H1 (cell line): Measurements from ENCODE around the gene UQCC5. TPM values are rescaled to one million over a fixed set of nuclear protein-coding genes. Genes with fewer than 3 reads are reported as not detected.

Source experiments
- CTCF ChIA-PET: fragments of 300-600 bp; sonication (Branson Sonifier 250); formaldehyde crosslinking; loops from one replicate; lab custom pipeline; 2021; ENCODE audit not compliant: partially characterized antibody; lab: Charles Lee
- POLR2A ChIA-PET: fragments of 300-600 bp; sonication (Branson Sonifier 250); formaldehyde crosslinking; loops from one replicate; lab custom pipeline; 2021; ENCODE audit warnings: inconsistent platforms; ENCODE audit not compliant: partially characterized antibody; lab: Charles Lee
- DNase-seq, 2 experiments: peaks; one replicate each; pipeline versions ENCODE4 v3.0.0 to v3.0.0-alpha.2; 2010 to 2022; ENCODE audit warnings: low spot score in 2 of 2, low read depth in 1 of 2, mixed read lengths in 1 of 2
- FAIRE-seq: peaks from 2 replicates; lab custom pipeline; 2011; peaks lifted over from hg19 to GRCh38; lab: Jason Lieb, UNC
- H2AFZ ChIP-seq: 2 replicates; pipeline ENCODE4 v1.8.1; 2012; ENCODE audit warnings: low read length, inconsistent platforms
- H2AK5ac ChIP-seq: 2 replicates; pipeline ENCODE4 v1.6.1; 2013; ENCODE audit warnings: low read depth, low read length
- H2BK120ac ChIP-seq: replicated peaks from 2 replicates; pipeline ENCODE3; 2013; ENCODE audit warnings: low read depth, low read length, inconsistent platforms
- H2BK12ac ChIP-seq: 2 replicates; pipeline ENCODE4 v1.6.1; 2013; ENCODE audit warnings: low read depth, low read length
- H2BK15ac ChIP-seq: 2 replicates; pipeline ENCODE4 v1.6.1; 2013; ENCODE audit warnings: low read length
- H2BK20ac ChIP-seq: 2 replicates; pipeline ENCODE4 v1.6.1; 2013; ENCODE audit warnings: low read length
- H2BK5ac ChIP-seq: 2 replicates; pipeline ENCODE4 v1.6.1; 2013; ENCODE audit warnings: low read depth, low read length
- H3K14ac ChIP-seq: 2 replicates; pipeline ENCODE4 v1.6.1; 2013; ENCODE audit warnings: inconsistent platforms; ENCODE audit not compliant: insufficient read length
- H3K18ac ChIP-seq: 2 replicates; pipeline ENCODE4 v1.6.1; 2013; ENCODE audit warnings: low read length; ENCODE audit errors: extremely low read depth
- H3K23ac ChIP-seq: 2 replicates; pipeline ENCODE4 v1.6.1; 2013; ENCODE audit warnings: inconsistent platforms; ENCODE audit not compliant: insufficient read length
- H3K23me2 ChIP-seq: 2 replicates; pipeline ENCODE4 v1.6.1; 2013; ENCODE audit warnings: low read depth, low read length
- H3K27ac ChIP-seq: 2 replicates; pipeline ENCODE4 v1.6.1; 2011; ENCODE audit warnings: low read depth, low read length, inconsistent platforms
- H3K27me3 ChIP-seq, 4 experiments: replicated peaks in 1 of 4; 1 replicate in 1 of 4; 2 replicates in 3 of 4; pipeline versions ENCODE4 v1.6.1 to v1.8.1; 2011 to 2013; ENCODE audit warnings: low read length in 3 of 4, mild to moderate bottlenecking in 3 of 4, inconsistent platforms in 2 of 4, mixed read lengths in 2 of 4, moderate library complexity in 1 of 4; ENCODE audit not compliant: control insufficient read depth in 3 of 4, insufficient read depth in 3 of 4; ENCODE audit errors: extremely low read depth in 1 of 4
- H3K36me3 ChIP-seq, 4 experiments: 2 replicates each; pipeline versions ENCODE4 v1.6.1 to v1.8.1; 2011 to 2013; ENCODE audit warnings: mild to moderate bottlenecking in 4 of 4, low read length in 3 of 4, moderate library complexity in 2 of 4, control low read depth in 1 of 4, inconsistent platforms in 1 of 4; ENCODE audit not compliant: insufficient read depth in 4 of 4, control insufficient read depth in 2 of 4
- H3K4ac ChIP-seq: replicated peaks from 2 replicates; pipeline ENCODE3; 2013; ENCODE audit warnings: low read length, low read depth, mixed read lengths, inconsistent platforms; ENCODE audit not compliant: insufficient read length
- H3K4me1 ChIP-seq, 4 experiments: replicated peaks in 1 of 4; 1 replicate in 1 of 4; 2 replicates in 3 of 4; pipeline versions ENCODE4 v1.6.1 to v1.8.1; 2011 to 2013; ENCODE audit warnings: low read length in 3 of 4, inconsistent platforms in 2 of 4, mixed read lengths in 1 of 4; ENCODE audit not compliant: insufficient read depth in 4 of 4, control insufficient read depth in 3 of 4
- H3K4me2 ChIP-seq, 2 experiments: 2 replicates each; pipeline versions ENCODE4 v1.6.1 to v1.8.1; 2011 to 2013; ENCODE audit warnings: low read depth in 2 of 2, low read length in 2 of 2, control low read depth in 1 of 2, inconsistent platforms in 1 of 2, mild to moderate bottlenecking in 1 of 2; ENCODE audit not compliant: insufficient read depth in 1 of 2
- H3K4me3 ChIP-seq, 4 experiments: fragments of 200-600, 300-600 bp in 1 of 4; sonication (generic), shearing (Covaris generic), sonication (Bioruptor Twin) in 1 of 4; 2 replicates each; pipeline versions ENCODE4 v1.5.1 to v1.8.1; 2011 to 2016; ENCODE audit warnings: low read length in 4 of 4, low read depth in 3 of 4, control low read depth in 2 of 4, inconsistent platforms in 2 of 4, mild to moderate bottlenecking in 2 of 4, mixed read lengths in 1 of 4, moderate library complexity in 1 of 4; ENCODE audit not compliant: insufficient read depth in 2 of 4; ENCODE audit errors: extremely low read depth in 1 of 4
- H3K56ac ChIP-seq: replicated peaks from 2 replicates; pipeline ENCODE3; 2013; ENCODE audit warnings: low read depth, mild to moderate bottlenecking, mixed read lengths, low read length, inconsistent platforms; ENCODE audit not compliant: insufficient read length
- H3K79me1 ChIP-seq: 2 replicates; pipeline ENCODE4 v1.6.1; 2013; ENCODE audit warnings: low read depth, low read length, control low read depth
- H3K79me2 ChIP-seq, 2 experiments: 2 replicates each; pipeline versions ENCODE4 v1.6.1 to v1.8.1; 2012 to 2013; ENCODE audit warnings: low read length in 2 of 2, mild to moderate bottlenecking in 2 of 2, inconsistent platforms in 1 of 2; ENCODE audit not compliant: insufficient read depth in 2 of 2, control insufficient read depth in 1 of 2
- H3K9ac ChIP-seq, 4 experiments: replicated peaks in 1 of 4; 1 replicate in 1 of 4; 2 replicates in 3 of 4; pipeline versions ENCODE4 v1.6.1 to v1.8.1; 2011 to 2013; ENCODE audit warnings: low read depth in 3 of 4, low read length in 3 of 4, control low read depth in 2 of 4, mild to moderate bottlenecking in 2 of 4, moderate library complexity in 2 of 4, inconsistent platforms in 1 of 4; ENCODE audit errors: extremely low read depth in 1 of 4
- H3K9me3 ChIP-seq, 2 experiments: 2 replicates each; pipeline versions ENCODE4 v1.6.1 to v1.8.1; 2012 to 2013; ENCODE audit warnings: mild to moderate bottlenecking in 2 of 2, moderate library complexity in 2 of 2, control low read depth in 1 of 2, inconsistent platforms in 1 of 2, low read depth in 1 of 2, low read length in 1 of 2, mixed read lengths in 1 of 2; ENCODE audit not compliant: insufficient read depth in 2 of 2
- H4K20me1 ChIP-seq, 2 experiments: replicated peaks in 1 of 2; 2 replicates each; pipeline versions ENCODE3 to v1.8.1; 2011 to 2013; ENCODE audit warnings: inconsistent platforms in 2 of 2, low read length in 2 of 2, mild to moderate bottlenecking in 1 of 2; ENCODE audit not compliant: insufficient read depth in 2 of 2, control insufficient read depth in 1 of 2
- H4K5ac ChIP-seq: 2 replicates; pipeline ENCODE4 v1.6.1; 2013; ENCODE audit warnings: low read length, low read depth, mixed read lengths, inconsistent platforms; ENCODE audit not compliant: insufficient read length
- H4K8ac ChIP-seq: 2 replicates; pipeline ENCODE4 v1.8.0; 2013; ENCODE audit warnings: mild to moderate bottlenecking, moderate library complexity, low read length, inconsistent platforms; ENCODE audit not compliant: insufficient read depth; ENCODE audit errors: extremely low read depth
- H4K91ac ChIP-seq: replicated peaks from 2 replicates; pipeline ENCODE3; 2013; ENCODE audit warnings: low read length, mixed read lengths, inconsistent platforms; ENCODE audit not compliant: insufficient read length
- CHD1 ChIP-seq: IDR thresholded peaks from 2 replicates; pipeline ENCODE4 v1.6.1; 2012; ENCODE audit warnings: low read depth, low read length, improper control_type of control experiment
- CTBP2 ChIP-seq: IDR thresholded peaks from 2 replicates; pipeline ENCODE4 v1.7.0; 2011; ENCODE audit warnings: borderline replicate concordance, mild to moderate bottlenecking, moderate library complexity, mixed read lengths, low read length; ENCODE audit not compliant: insufficient read depth, insufficient read length
- FOSL1 ChIP-seq: IDR thresholded peaks from 2 replicates; pipeline ENCODE4 v1.6.1; 2011; ENCODE audit warnings: mild to moderate bottlenecking, low read depth, low read length, moderate library complexity; ENCODE audit not compliant: insufficient read depth
- GTF2F1 ChIP-seq: IDR thresholded peaks from 2 replicates; pipeline ENCODE4 v1.6.1; 2012; ENCODE audit warnings: low read depth, low read length, improper control_type of control experiment, borderline replicate concordance
- KDM1A ChIP-seq: fragments of 200-600, 300-600 bp; sonication (generic); IDR thresholded peaks from 2 replicates; pipeline ENCODE4 v1.7.1; 2016; ENCODE audit warnings: mild to moderate bottlenecking, low read length, borderline replicate concordance
- MAFK ChIP-seq: IDR thresholded peaks from 2 replicates; pipeline ENCODE4 v1.6.1; 2012; ENCODE audit warnings: low read depth, mild to moderate bottlenecking, improper control_type of control experiment, low read length
- RAD21 ChIP-seq, 2 experiments: IDR thresholded peaks in 1 of 2; conservative IDR thresholded peaks in 1 of 2; 2 replicates each; pipeline ENCODE4 v1.6.1; 2011; ENCODE audit warnings: low read depth in 2 of 2, low read length in 2 of 2, improper control_type of control experiment in 1 of 2, inconsistent platforms in 1 of 2, mild to moderate bottlenecking in 1 of 2, moderate library complexity in 1 of 2
- RFX5 ChIP-seq: IDR thresholded peaks from 2 replicates; pipeline ENCODE4 v1.6.1; 2011; ENCODE audit warnings: low read depth, low read length, improper control_type of control experiment, borderline replicate concordance
- RNF2 ChIP-seq: fragments of 200-900, 300-1000 bp; sonication (generic); IDR thresholded peaks from 2 replicates; pipeline ENCODE4 v1.7.1; 2016; ENCODE audit warnings: borderline replicate concordance, low read depth, mild to moderate bottlenecking, antibody characterized with exemption, low read length; ENCODE audit not compliant: poor library complexity, severe bottlenecking; ENCODE audit errors: missing control alignments
- SP1 ChIP-seq: IDR thresholded peaks from 2 replicates; pipeline ENCODE4 v1.6.1; 2011; ENCODE audit warnings: low read depth, low read length
- SRF ChIP-seq: IDR thresholded peaks from 2 replicates; pipeline ENCODE4 v1.6.1; 2011; ENCODE audit warnings: mild to moderate bottlenecking, low read depth, low read length, moderate library complexity
- TBP ChIP-seq: IDR thresholded peaks from 2 replicates; pipeline ENCODE4 v1.6.1; 2011; ENCODE audit warnings: low read depth, low read length, improper control_type of control experiment
- TCF12 ChIP-seq: IDR thresholded peaks from 2 replicates; pipeline ENCODE4 v1.6.1; 2011; ENCODE audit warnings: low read depth, mild to moderate bottlenecking, low read length
- WGBS, 2 experiments: shearing (Covaris generic) in 1 of 2; methylation state at CpG; one replicate each; pipeline versions ENCODE4 v1.1.6 to v1.1.7; 2013 to 2015; ENCODE audit warnings: low lambda C conversion rate in 2 of 2, mixed read lengths in 2 of 2, inconsistent platforms in 1 of 2, low coverage in 1 of 2, missing lambda C conversion rate in 1 of 2; ENCODE audit not compliant: insufficient replicate concordance in 2 of 2, insufficient coverage in 1 of 2, insufficient read length in 1 of 2; ENCODE audit errors: extremely low coverage in 1 of 2, missing lambda C conversion rate in 1 of 2; 5-methylcytosine and 5-hydroxymethylcytosine counted together
- polyA plus RNA-seq, 7 experiments: library from polyadenylated mRNA; depleted of rRNA in 3 of 7; stranded (reverse) in 5 of 7; unstranded in 2 of 7; fragments of >200 nt in 5 of 7; fragments of 200-250 nt in 2 of 7; gene quantifications; 1 replicate in 5 of 7; 2 replicates in 1 of 7; 4 replicates in 1 of 7; pipeline versions ENCODE4 v1.2.1 to v1.2.3, GENCODE V29; 2011 to 2013; ENCODE audit warnings: missing spikeins in 2 of 7, mixed read lengths in 2 of 7
- total RNA-seq: library from RNA; stranded (reverse); fragmentation: NEBNext Ultra II Directional; extraction: Animal tissue kit (Norgen Biotek cat#: 25700); gene quantifications from 2 replicates; pipeline ENCODE4 v1.2.1, GENCODE V29; 2021

The UQCC5 gene
- total and polyA plus RNA-seq, 2 of the 8 experiments (the other 6 are each of a cell fraction or from before 2014, with no cell fraction given), result 35.0 to 37.7 TPM

GRCh38 chr3:52488746-52489145 is 47.7 kb upstream of the UQCC5 start:
- no peak overlapping the region for H3K4me3 ChIP-seq
- H2BK15ac ChIP-seq, result no peak overlapping the region
- H2BK120ac ChIP-seq, result no peak overlapping the region
- no peaks in the 10 kb centered on the region for H3K79me2 ChIP-seq
- no peak overlapping the region for H3K27ac ChIP-seq
- no peak overlapping the region for H2AK5ac ChIP-seq
- CTCF ChIA-PET, result interaction anchor here (0.9 to 2.0 kb wide), 3 partner anchors 14 to 60 kb away, joined by 3 to 7 read pairs (median 4); no protein-coding TSS in a partner anchor
- no peak overlapping the region for H2BK5ac ChIP-seq
- H2BK12ac ChIP-seq, result no peak overlapping the region
- no peaks in the 10 kb centered on the region for H3K9me3 ChIP-seq
- peaks cover 0 to 22% of the 10 kb centered on the region in 2 experiments for H4K20me1 ChIP-seq
- H2AFZ ChIP-seq, result no peak overlapping the region
- no peak overlapping the region for H4K5ac ChIP-seq
- H3K18ac ChIP-seq, result no peak overlapping the region
- H3K4ac ChIP-seq, result no peak overlapping the region
- H3K23ac ChIP-seq, result no peak overlapping the region
- DNase-seq (no peak), FAIRE-seq (no peak)
- H3K36me3 ChIP-seq, result peaks cover 21 to 64% (median 43%) of the 10 kb centered on the region in 4 experiments
- no peak overlapping the region for H3K4me2 ChIP-seq
- H3K56ac ChIP-seq, result no peak overlapping the region
- H3K23me2 ChIP-seq, result no peaks in the 10 kb centered on the region
- H3K14ac ChIP-seq, result no peak overlapping the region
- POLR2A ChIA-PET, result interaction anchor here (1.3 to 1.6 kb wide), 3 partner anchors 9 to 28 kb away, joined by 3 to 5 read pairs (median 4); no protein-coding TSS in a partner anchor
- no peak overlapping the region for H4K91ac ChIP-seq
- no peak overlapping the region for H2BK20ac ChIP-seq
- WGBS, 2 experiments, result 93% methylated on average over 3 of the region's 3 CpGs; no CpG with 5 or more reads in 1 of the 2 experiments
- no peak overlapping the region for H3K9ac ChIP-seq
- no peak overlapping the region for H4K8ac ChIP-seq
- no peaks in the 10 kb centered on the region; a peak in 2 of 7 replicates for H3K4me1 ChIP-seq
- no peaks in the 10 kb centered on the region for H3K27me3 ChIP-seq
- H3K79me1 ChIP-seq, result no peaks in the 10 kb centered on the region; the same call in 1 of the 2 replicates
- no peak for TF ChIP-seq TCF12
- no peak for TF ChIP-seq FOSL1
- TF ChIP-seq KDM1A, result no peak
- TF ChIP-seq CTBP2, result no peak
- TF ChIP-seq SP1, result no peak
- no peak for TF ChIP-seq RFX5
- no peak for TF ChIP-seq TBP
- no peak for TF ChIP-seq MAFK
- no peak for TF ChIP-seq GTF2F1
- TF ChIP-seq RAD21 (IDR thresholded peaks at IDR 0.05 in 1 of 2, conservative IDR thresholded peaks at IDR 0.05 in 1 of 2; ENCODE audit: low read depth in 2 of 2, low read length in 2 of 2), result no peak
- TF ChIP-seq CHD1, result no peak
- no peak for TF ChIP-seq RNF2
- no peak for TF ChIP-seq SRF
